SK-N-MC (cell line): ENCODE data around the gene PMAIP1.

Source experiments
- DNase-seq: peaks from one replicate; pipeline ENCODE4 v3.0.0-alpha.2; 2011; ENCODE audit warnings: low read depth, low spot score
- H3K27ac ChIP-seq: fragments of 200-600 bp; sonication (generic); 2 replicates; pipeline ENCODE4 v1.5.1; 2016; ENCODE audit warnings: mixed run types
- H3K36me3 ChIP-seq: fragments of 200-600 bp; sonication (generic); 2 replicates; pipeline ENCODE4 v1.6.1; 2017; ENCODE audit warnings: antibody characterized with exemption, low read length, mixed read lengths; ENCODE audit not compliant: insufficient read depth
- H3K4me3 ChIP-seq: fragments of 200-600 bp; sonication (generic); 2 replicates; pipeline ENCODE4 v1.5.1; 2016
- H3K9ac ChIP-seq: fragments of 200-600 bp; sonication (generic); 2 replicates; pipeline ENCODE4 v1.8.0; 2017; ENCODE audit warnings: mixed run types, mixed read lengths; ENCODE audit not compliant: insufficient read length
- H3K9me3 ChIP-seq: fragments of 200-600 bp; sonication (generic); 2 replicates; pipeline ENCODE4 v1.6.1; 2017; ENCODE audit warnings: low read depth, mild to moderate bottlenecking, antibody characterized with exemption, low read length, moderate library complexity, mixed read lengths
- EZH2 ChIP-seq: fragments of 200-600 bp; sonication (generic); IDR thresholded peaks from one replicate; pipeline ENCODE4 v1.6.1; 2017; ENCODE audit warnings: antibody characterized with exemption
- FOXP2 ChIP-seq: optimal IDR thresholded peaks from 2 replicates; pipeline ENCODE3; 2011; ENCODE audit warnings: mild to moderate bottlenecking, moderate library complexity; ENCODE audit not compliant: insufficient read depth; ENCODE audit errors: extremely low read length, control extremely low read depth
- POLR2AphosphoS5 ChIP-seq: IDR thresholded peaks from 2 replicates; pipeline ENCODE4 v1.6.1; 2012; ENCODE audit warnings: mild to moderate bottlenecking, low read depth, low read length, borderline replicate concordance

The PMAIP1 gene

DNA sequence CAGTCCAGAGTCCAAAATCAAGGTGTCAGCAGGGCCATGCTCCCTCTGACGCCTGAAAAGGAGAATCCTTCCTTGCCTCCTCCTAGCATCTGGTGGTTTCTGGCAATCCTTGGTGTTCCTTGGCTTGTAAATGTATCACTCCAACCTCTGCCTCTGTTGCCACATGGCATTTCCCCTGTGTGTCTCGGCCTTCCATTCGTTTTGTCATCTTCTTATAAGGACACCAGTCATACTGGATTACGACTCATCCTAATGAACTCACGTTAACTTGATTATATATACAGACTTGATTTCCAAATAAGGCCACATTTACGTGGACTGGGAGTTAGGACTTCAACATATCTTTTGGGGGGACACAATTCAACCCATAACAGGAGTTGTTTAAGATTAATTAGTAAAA, 15.8 kb downstream of the PMAIP1 start:
- no peak overlapping the region for H3K27ac ChIP-seq
- H3K4me3 ChIP-seq = no peak overlapping the region
- TF ChIP-seq POLR2AphosphoS5 = no peak
- no peak for TF ChIP-seq EZH2
- no peak for TF ChIP-seq FOXP2
- no peak for DNase-seq
- H3K9ac ChIP-seq = no peak overlapping the region
- H3K36me3 ChIP-seq = no peaks in the 10 kb centered on the region
- no peaks in the 10 kb centered on the region for H3K9me3 ChIP-seq

DNA sequence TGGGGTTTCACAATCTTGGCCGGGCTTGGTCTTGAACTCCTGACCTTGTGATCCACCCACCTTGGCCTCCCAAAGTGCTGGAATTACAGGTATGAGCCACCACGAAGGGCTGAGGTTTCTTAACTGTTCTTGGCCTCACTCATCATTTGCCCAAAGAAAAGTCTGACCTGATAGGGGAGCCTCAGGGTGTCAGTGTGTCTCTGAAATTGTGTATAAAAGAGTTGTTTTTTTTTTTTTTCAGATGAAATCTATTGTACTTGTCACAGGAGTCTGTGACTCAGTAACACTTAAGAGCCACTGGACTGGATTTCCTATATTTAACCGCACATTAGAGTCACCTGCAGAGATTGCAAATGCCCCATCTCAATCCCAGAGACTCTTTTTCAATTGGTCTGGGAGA, 16.9 kb downstream of the PMAIP1 start:
- Histone ChIP-seq H3K4me3 (no peak overlapping the region), H3K9me3 (no peaks in the 10 kb centered on the region), H3K27ac (no peak overlapping the region), H3K9ac (no peak overlapping the region), H3K36me3 (no peaks in the 10 kb centered on the region)
- TF ChIP-seq POLR2AphosphoS5 (no peak), EZH2 (no peak), FOXP2 (no peak)
- no peak for DNase-seq

GRCh38 chr18:59917422-59917821, 17.6 kb downstream of the PMAIP1 start:
- no peak for DNase-seq
- H3K4me3 ChIP-seq = no peak overlapping the region
- H3K9ac ChIP-seq = no peak overlapping the region

GRCh38 chr18:59918320-59918755, 18.5 kb downstream of the PMAIP1 start:
- Histone ChIP-seq H3K9me3 (no peaks in the 10 kb centered on the region), H3K27ac (peak overlapping the region; percentile 83), H3K9ac (no peak overlapping the region), H3K4me3 (peak overlapping the region; percentile 28; the same call in 1 of the 2 replicates), H3K36me3 (no peaks in the 10 kb centered on the region)
- TF ChIP-seq EZH2 (no peak), FOXP2 (no peak)
- no peak for DNase-seq

More at GRCh38 chr18:59917422-59917821, 17.6 kb downstream of the PMAIP1 start:
- H3K36me3 ChIP-seq = no peaks in the 10 kb centered on the region
- H3K27ac ChIP-seq = peak overlapping the region; percentile 9; the same call in 1 of the 2 replicates
- no peak for TF ChIP-seq POLR2AphosphoS5
- TF ChIP-seq EZH2 = no peak
- TF ChIP-seq FOXP2 = no peak
- no peaks in the 10 kb centered on the region for H3K9me3 ChIP-seq

GRCh38 chr18:59918997-59919396, 19.2 kb downstream of the PMAIP1 start:
- H3K4me3 ChIP-seq = no peak overlapping the region; the same call in 1 of the 2 replicates
- TF ChIP-seq EZH2 (no peak), FOXP2 (no peak), POLR2AphosphoS5 (no peak)
- no peaks in the 10 kb centered on the region for H3K36me3 ChIP-seq
- no peak overlapping the region for H3K9ac ChIP-seq
- DNase-seq = no peak
- H3K9me3 ChIP-seq = no peaks in the 10 kb centered on the region
- H3K27ac ChIP-seq = peak overlapping the region; percentile 83

- H3K27ac ChIP-seq = no peak overlapping the region
- no peak for DNase-seq
- TF ChIP-seq EZH2 (no peak), POLR2AphosphoS5 (no peak), FOXP2 (no peak)
- H3K9me3 ChIP-seq = no peaks in the 10 kb centered on the region
- no peak overlapping the region for H3K9ac ChIP-seq
- H3K4me3 ChIP-seq = no peak overlapping the region
- no peaks in the 10 kb centered on the region for H3K36me3 ChIP-seq
Measured at GRCh38 chr18:59921384-59921891, 21.6 kb downstream of the PMAIP1 start.

GRCh38 chr18:59923539-59924196, 23.9 kb downstream of the PMAIP1 start:
- no peak for DNase-seq
- Histone ChIP-seq H3K9me3 (no peaks in the 10 kb centered on the region), H3K27ac (no peak overlapping the region), H3K9ac (no peak overlapping the region), H3K4me3 (no peak overlapping the region), H3K36me3 (no peaks in the 10 kb centered on the region)
- TF ChIP-seq POLR2AphosphoS5 (no peak), EZH2 (no peak), FOXP2 (no peak)

DNA sequence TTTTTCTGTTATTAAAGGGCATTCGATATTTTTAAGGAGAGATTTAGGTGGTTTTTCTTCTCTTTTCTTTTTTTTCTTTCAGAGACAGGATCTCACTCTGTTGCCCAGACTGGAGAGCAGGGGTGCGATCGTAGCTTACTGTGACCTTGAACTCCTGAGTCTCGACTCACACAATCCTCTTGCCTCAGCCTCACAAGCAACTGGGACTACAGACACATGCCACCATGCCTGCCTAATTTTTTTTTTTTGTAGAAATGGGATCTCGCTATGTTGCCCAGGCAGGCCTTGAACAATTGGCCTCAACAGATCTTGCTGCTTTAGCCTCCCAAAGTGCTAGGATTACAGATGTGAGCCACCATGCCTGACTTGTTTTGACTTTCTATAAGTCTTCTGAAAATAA, 26.3 kb downstream of the PMAIP1 start:
- H3K4me3 ChIP-seq = no peak overlapping the region
- no peaks in the 10 kb centered on the region for H3K9me3 ChIP-seq
- H3K27ac ChIP-seq = no peak overlapping the region
- no peak overlapping the region for H3K9ac ChIP-seq
- TF ChIP-seq POLR2AphosphoS5 (no peak), EZH2 (no peak), FOXP2 (no peak)
- no peak for DNase-seq
- H3K36me3 ChIP-seq = no peaks in the 10 kb centered on the region
